K562 (cell line): ENCODE data around the gene RPS19. TPM values are rescaled to one million over a fixed set of nuclear protein-coding genes. Genes with fewer than 3 reads are reported as not detected.

Experiments used
- ATAC-seq: fragments of 200-7000 bp; cut with Tn5 transposase; 3 replicates; pipeline ENCODE4 v1.9.1; 2020; ENCODE audit warnings: moderate library complexity
- BruUV-seq: library from RNA; stranded (reverse); fragments of 400-500 nt; replicated peaks from 2 replicates; lab custom pipeline; 2021; lab: Mats Ljungman, UMichigan
- CTCF ChIA-PET: fragments of 300-600 bp; formaldehyde crosslinking; extraction: SDS; loops from one replicate; lab custom pipeline; 2021; ENCODE audit warnings: low intra/inter-chr PET ratio; lab: Yijun Ruan, JAX
- POLR2A ChIA-PET: fragments of 300-600, 350-650 bp; sonication (Branson Sonifier 250); formaldehyde crosslinking; extraction: SDS; loops from one replicate; lab custom pipeline; 2021; ENCODE audit warnings: antibody characterized with exemption, inconsistent platforms; lab: Yijun Ruan, JAX
- DNase-seq, 4 experiments: peaks; one replicate each; pipeline versions ENCODE4 v3.0.0 to v3.0.0-alpha.2; 2011 to 2018; ENCODE audit warnings: low spot score in 3 of 4, mixed read lengths in 3 of 4; ENCODE audit errors: extremely low read depth in 1 of 4
- FAIRE-seq: peaks from 2 replicates; lab custom pipeline; 2011; peaks lifted over from hg19 to GRCh38; lab: Jason Lieb, UNC
- H2AFZ ChIP-seq: 2 replicates; pipeline ENCODE4 v1.6.0; 2011; ENCODE audit warnings: low read depth, low read length, control low read depth, inconsistent platforms
- H3K27ac ChIP-seq: fragments of 200-600 bp; 3 replicates; pipeline ENCODE4 v1.8.0; 2011; ENCODE audit warnings: low read depth, mild to moderate bottlenecking, control low read depth, inconsistent platforms, low read length, moderate library complexity, mixed read lengths; ENCODE audit errors: extremely low read depth
- H3K27me3 ChIP-seq, 2 experiments: fragments of 300-600 bp in 1 of 2; 2 replicates in 1 of 2; 3 replicates in 1 of 2; pipeline versions ENCODE4 v1.6.0 to v1.8.0; 2011; ENCODE audit warnings: inconsistent platforms in 2 of 2, low read length in 2 of 2, mild to moderate bottlenecking in 1 of 2, mixed read lengths in 1 of 2, moderate library complexity in 1 of 2; ENCODE audit not compliant: control insufficient read depth in 2 of 2, insufficient read depth in 2 of 2
- H3K36me3 ChIP-seq: fragments of 300-600 bp; 3 replicates; pipeline ENCODE4 v1.8.0; 2011; ENCODE audit warnings: mild to moderate bottlenecking, low read length, inconsistent platforms; ENCODE audit not compliant: control insufficient read depth, insufficient read depth
- H3K4me1 ChIP-seq, 2 experiments: fragments of 200-600 bp in 1 of 2; replicated peaks in 1 of 2; 2 replicates in 1 of 2; 3 replicates in 1 of 2; pipeline versions ENCODE4 v1.5.1 to v1.8.0; 2011; ENCODE audit warnings: inconsistent platforms in 2 of 2, low read length in 2 of 2, mild to moderate bottlenecking in 1 of 2, mixed read lengths in 1 of 2, moderate library complexity in 1 of 2; ENCODE audit not compliant: control insufficient read depth in 2 of 2, insufficient read depth in 2 of 2
- H3K4me2 ChIP-seq: 2 replicates; pipeline ENCODE4 v1.6.1; 2011; ENCODE audit warnings: low read length, control low read depth, inconsistent platforms, mixed read lengths; ENCODE audit not compliant: insufficient read depth
- H3K4me3 ChIP-seq: fragments of 200-600 bp; sonication (generic), shearing (Covaris generic); 2 replicates; pipeline ENCODE4 v1.5.1; 2016; ENCODE audit warnings: control low read depth, inconsistent platforms
- H3K79me2 ChIP-seq: fragments of 200-600 bp; 3 replicates; pipeline ENCODE4 v1.8.0; 2011; ENCODE audit warnings: low read length, inconsistent platforms; ENCODE audit not compliant: control insufficient read depth, insufficient read depth
- H3K9ac ChIP-seq, 2 experiments: 2 replicates each; pipeline versions ENCODE4 v1.6.0 to v1.6.1; 2011; ENCODE audit warnings: low read depth in 2 of 2, low read length in 2 of 2, control low read depth in 1 of 2, inconsistent platforms in 1 of 2, mild to moderate bottlenecking in 1 of 2, mixed read lengths in 1 of 2; ENCODE audit not compliant: insufficient read depth in 1 of 2
- H3K9me1 ChIP-seq: one replicate; pipeline ENCODE4 v1.6.0; 2011; ENCODE audit warnings: inconsistent platforms, mild to moderate bottlenecking, low read length, moderate library complexity; ENCODE audit not compliant: control insufficient read depth, insufficient read depth
- H3K9me3 ChIP-seq: replicated peaks from 2 replicates; pipeline ENCODE4 v1.5.1; 2011; ENCODE audit warnings: low read depth, low read length, inconsistent platforms; ENCODE audit not compliant: control insufficient read depth, insufficient read depth
- H4K20me1 ChIP-seq: replicated peaks from 2 replicates; pipeline ENCODE4 v1.6.1; 2011; ENCODE audit warnings: low read length, inconsistent platforms, mixed read lengths; ENCODE audit not compliant: control insufficient read depth, insufficient read depth
- CGGBP1 ChIP-seq: fragments of 250-450 bp; sonication (Bioruptor Pico); IDR thresholded peaks from 2 replicates; pipeline ENCODE4 v1.9.0; 2021; ENCODE audit warnings: mild to moderate bottlenecking
- NFYB ChIP-seq: IDR thresholded peaks from 2 replicates; pipeline ENCODE4 v1.6.1; 2011; ENCODE audit warnings: mild to moderate bottlenecking, moderate library complexity; ENCODE audit not compliant: insufficient read length; ENCODE audit errors: extremely low read depth
- NKRF ChIP-seq: fragments of 450-650 bp; IDR thresholded peaks from 2 replicates; pipeline ENCODE4 v1.6.1; 2016; ENCODE audit warnings: borderline replicate concordance
- POLR2A ChIP-seq: fragments of 450-650 bp; conservative IDR thresholded peaks from 2 replicates; pipeline ENCODE4 v1.6.1; 2016
- STAT5A ChIP-seq: IDR thresholded peaks from 2 replicates; pipeline ENCODE4 v1.6.1; 2012; ENCODE audit warnings: low read length, inconsistent platforms, borderline replicate concordance
- SUPT5H ChIP-seq: fragments of 450-650 bp; IDR thresholded peaks from 2 replicates; pipeline ENCODE4 v1.6.1; 2016
- VEZF1 ChIP-seq: fragments of 200-800 bp; sonication (Bioruptor generic); IDR thresholded peaks from 2 replicates; pipeline ENCODE4 v1.6.1; 2017; ENCODE audit warnings: missing genetic modification characterization, missing compliant biosample characterization
- ZBTB33 ChIP-seq: sonication (generic); formaldehyde crosslinking; IDR thresholded peaks from 2 replicates; pipeline ENCODE4 v1.8.1; 2023; ENCODE audit warnings: mild to moderate bottlenecking, missing genetic modification reagents
- ZBTB9 ChIP-seq: fragments of 450-650 bp; formaldehyde crosslinking; IDR thresholded peaks from 2 replicates; pipeline ENCODE4 v1.4.0; 2020; ENCODE audit warnings: mild to moderate bottlenecking, moderate library complexity
- ZFP91 ChIP-seq: sonication (generic); formaldehyde crosslinking; IDR thresholded peaks from 2 replicates; pipeline ENCODE4 v1.8.0; 2022; ENCODE audit warnings: mild to moderate bottlenecking, missing genetic modification reagents
- ZNF76 ChIP-seq: fragments of 250-450 bp; sonication (Bioruptor Pico); IDR thresholded peaks from 2 replicates; pipeline ENCODE4 v1.4.0; 2020; ENCODE audit warnings: mild to moderate bottlenecking, moderate library complexity, borderline replicate concordance
- WGBS: fragments of 100-300 bp; shearing (Covaris generic); methylation state at CpG from one replicate; pipeline ENCODE4 v1.1.6; 2016; ENCODE audit warnings: low coverage, mixed read lengths; ENCODE audit not compliant: insufficient coverage; ENCODE audit errors: missing lambda C conversion rate; 5-methylcytosine and 5-hydroxymethylcytosine counted together
- in situ Hi-C: fragments of 300-500 bp; cut with MboI; formaldehyde crosslinking; loops from 4 replicates; pipeline ENCODE4 v1.15.0; 2018; ENCODE audit warnings: inconsistent platforms, mixed read lengths
- intact Hi-C: fragments of 100-400 bp; cut with micrococcal nuclease; formaldehyde crosslinking; loops from 2 replicates; pipeline ENCODE4 v1.14.2; 2022
- polyA plus RNA-seq, 8 experiments: library from polyadenylated mRNA; depleted of rRNA in 4 of 8; stranded (reverse) in 5 of 8; unstranded in 3 of 8; fragments of >200 nt; fragmentation: Nextera tagmentation in 2 of 8; fragmentation: Illumina TruSeq in 1 of 8; extraction: Ambion mirVana in 2 of 8; extraction: Trizol in 1 of 8; gene quantifications; 2 replicates each; pipeline versions ENCODE4 v1.2.1 to v1.2.3, GENCODE V29; 2011 to 2014; ENCODE audit warnings: inconsistent platforms in 1 of 8, missing spikeins in 1 of 8
- total RNA-seq, 7 experiments: library from RNA; depleted of rRNA in 6 of 7; stranded (reverse); fragments of >200 nt in 6 of 7; fragmentation: Illumina TruSeq in 2 of 7; extraction: Trizol in 2 of 7; gene quantifications; 2 replicates each; pipeline versions ENCODE4 v1.2.1 to v1.2.3, GENCODE V29; 2011 to 2021; ENCODE audit warnings: low replicate concordance in 1 of 7

Gene RPS19
- total and polyA plus RNA-seq, 9 of the 15 experiments (the other 6 are each of a cell fraction or from before 2014, with no cell fraction given) = 1,964 to 3,408 (median 2,747) TPM

- CTCF ChIA-PET = no interaction called here
- Histone ChIP-seq H3K36me3 (peaks cover 59% of the 10 kb centered on the region; the same call in 2 of the 3 replicates), H3K9me1 (no peaks in the 10 kb centered on the region), H3K9ac (0 out of 4 replicates have a peak overlapping the region, but pooled peaks of 1 of the 2 experiments have one; percentile 19), H3K4me2 (no peak overlapping the region), H3K4me1 (peaks cover under 1 to 28% of the 10 kb centered on the region in 2 experiments; a peak in 3 of 5 replicates), H3K9me3 (no peaks in the 10 kb centered on the region), H2AFZ (no peak overlapping the region), H3K79me2 (peaks cover 27% of the 10 kb centered on the region), H3K27me3 (no peaks in the 10 kb centered on the region), H3K4me3 (no peak overlapping the region), H3K27ac (no peak overlapping the region), H4K20me1 (peaks cover 45% of the 10 kb centered on the region)
- intact Hi-C loops = no loop called here
- no peak for DNase-seq
- in situ Hi-C loops = loop anchor here (5.0 kb wide), 1 partner anchor 77 kb away; no protein-coding TSS in a partner anchor
- 0 out of 2 replicates have a peak, but pooled peaks have one; percentile 27 for TF ChIP-seq ZBTB33
- no peak for TF ChIP-seq ZNF76
- TF ChIP-seq SUPT5H = peak; percentile 29
- TF ChIP-seq ZBTB9 = no peak
- no peak for TF ChIP-seq ZFP91 (CRISPR knock-in tag)
- 0 out of 2 replicates have a peak, but pooled peaks have one; percentile 16 for TF ChIP-seq VEZF1 (CRISPR knock-in tag)
- no peak for TF ChIP-seq NFYB
- no peak for TF ChIP-seq NKRF
- no peak for TF ChIP-seq STAT5A
- TF ChIP-seq POLR2A = peak; percentile 64; the same call in 1 of the 2 replicates
- TF ChIP-seq CGGBP1 (CRISPR knock-in tag) = no peak
- POLR2A ChIA-PET = interaction anchor here (0.6 to 6.2 kb wide), 9 partner anchors 10 to 96 kb away, joined by 3 to 54 read pairs (median 3); partner anchors contain the start of gene RPS19
- no TSS peak for BruUV-seq
- WGBS = 80% methylated on average over 3 of the region's 3 CpGs
- no peak for FAIRE-seq
- no peak for ATAC-seq
Measured at GRCh38 chr19:41870401-41870873, 10.4 kb downstream of the RPS19 start.
